GM18498 (cell line): ENCODE data around the gene PDE3A.
"Not testable (repeated sequence)": the region's sequence is repeated elsewhere in the genome, so short reads cannot be mapped to it uniquely, and the experiment has no call there.

ENCODE experiments used
- ATAC-seq: cut with Tn5 transposase; IDR thresholded peaks from one replicate; pipeline ENCODE4 v1.9.1; 2021; ENCODE audit warnings: mild to moderate bottlenecking, moderate library complexity; ENCODE audit not compliant: unreplicated experiment

Gene PDE3A

GRCh38 chr12:20368114-20368650, at the start of gene PDE3A:
Gene PDE3A (plus strand): TSS chr12:20368537. CDS start chr12:20369285, 748 bp downstream.
- ATAC-seq: no peak

- ATAC-seq: no peak
These were observed 49.0 kb upstream of the PDE3A start for GRCh38 chr12:20319366-20319765.

GRCh38 chr12:20320552-20320951, 47.8 kb upstream of the PDE3A start:
- no peak for ATAC-seq

- ATAC-seq: not testable (repeated sequence)
These were observed 37.4 kb upstream of the PDE3A start for GRCh38 chr12:20330826-20331505.

- ATAC-seq: no peak
These were observed 29.3 kb upstream of the PDE3A start for GRCh38 chr12:20339060-20339459.

GRCh38 chr12:20342111-20342510, 26.2 kb upstream of the PDE3A start:
- no peak for ATAC-seq

GRCh38 chr12:20345866-20346265, 22.5 kb upstream of the PDE3A start:
- no peak for ATAC-seq

- no peak for ATAC-seq
These were observed 18.3 kb upstream of the PDE3A start for GRCh38 chr12:20350026-20350425.

- ATAC-seq: no peak
These were observed 17.8 kb upstream of the PDE3A start for GRCh38 chr12:20350495-20350894.

- no peak for ATAC-seq
These were observed 16.9 kb upstream of the PDE3A start for GRCh38 chr12:20351406-20351805.

- ATAC-seq: no peak
These were observed 12.3 kb upstream of the PDE3A start for GRCh38 chr12:20356048-20356447.

- ATAC-seq: no peak
These were observed 7.9 kb upstream of the PDE3A start for GRCh38 chr12:20360407-20360806.

GRCh38 chr12:20361416-20361815, 6.9 kb upstream of the PDE3A start:
- ATAC-seq: no peak

- no peak for ATAC-seq
These were observed 3.8 kb upstream of the PDE3A start for GRCh38 chr12:20364501-20364900.

- ATAC-seq: no peak
These were observed 1.4 kb upstream of the PDE3A start for GRCh38 chr12:20366776-20367409.

GRCh38 chr12:20367583-20368113, 689 bp upstream of the PDE3A start:
- no peak for ATAC-seq

GRCh38 chr12:20368651-20369304, 441 bp downstream of the PDE3A start:
- no peak for ATAC-seq

- ATAC-seq: no peak
These were observed 1.1 kb downstream of the PDE3A start for GRCh38 chr12:20369305-20370013.

GRCh38 chr12:20370014-20370386, 1.7 kb downstream of the PDE3A start:
- no peak for ATAC-seq

GRCh38 chr12:20370866-20371519, 2.7 kb downstream of the PDE3A start:
- ATAC-seq: no peak
